Mesenchymal stem cell (in vitro differentiated cells and primary cell): ENCODE measurements around the gene MYO1D.

Source experiments
- DNase-seq: peaks from one replicate; pipeline ENCODE4 v3.0.0-alpha.2; 2013
- H2AFZ ChIP-seq: one replicate; pipeline ENCODE4 v1.6.1; 2013; ENCODE audit warnings: low read depth, mild to moderate bottlenecking, control low read depth, inconsistent platforms, low read length, moderate library complexity
- H2AK5ac ChIP-seq: 2 replicates; pipeline ENCODE4 v1.6.1; 2013; ENCODE audit warnings: low read length, moderate library complexity, mild to moderate bottlenecking, inconsistent platforms; ENCODE audit not compliant: severe bottlenecking
- H2BK120ac ChIP-seq: one replicate; pipeline ENCODE4 v1.6.1; 2013; ENCODE audit warnings: low read depth, mild to moderate bottlenecking, inconsistent platforms, low read length, moderate library complexity
- H2BK12ac ChIP-seq, 2 experiments: one replicate each; pipeline ENCODE4 v1.6.1; 2013; ENCODE audit warnings: inconsistent platforms in 2 of 2, low read length in 2 of 2, mild to moderate bottlenecking in 2 of 2, moderate library complexity in 2 of 2, control low read depth in 1 of 2
- H2BK15ac ChIP-seq: one replicate; pipeline ENCODE4 v1.6.1; 2013; ENCODE audit warnings: mild to moderate bottlenecking, low read depth, inconsistent platforms; ENCODE audit not compliant: poor library complexity, severe bottlenecking
- H2BK5ac ChIP-seq: 2 replicates; pipeline ENCODE4 v1.6.1; 2013; ENCODE audit warnings: low read depth, mild to moderate bottlenecking, low read length, control low read depth, inconsistent platforms; ENCODE audit not compliant: poor library complexity, severe bottlenecking
- H3K14ac ChIP-seq, 2 experiments: one replicate each; pipeline ENCODE4 v1.6.1; 2013; ENCODE audit warnings: inconsistent platforms in 2 of 2, low read length in 2 of 2, control low read depth in 1 of 2, mild to moderate bottlenecking in 1 of 2, moderate library complexity in 1 of 2
- H3K18ac ChIP-seq, 2 experiments: one replicate each; pipeline ENCODE4 v1.6.1; 2013; ENCODE audit warnings: inconsistent platforms in 2 of 2, low read length in 2 of 2, control low read depth in 1 of 2, low read depth in 1 of 2, mild to moderate bottlenecking in 1 of 2
- H3K23ac ChIP-seq, 2 experiments: one replicate each; pipeline ENCODE4 v1.6.1; 2013; ENCODE audit warnings: inconsistent platforms in 2 of 2, low read length in 2 of 2, mild to moderate bottlenecking in 2 of 2, moderate library complexity in 2 of 2, control low read depth in 1 of 2
- H3K27ac ChIP-seq: 2 replicates; pipeline ENCODE4 v1.5.1; 2013; ENCODE audit warnings: mild to moderate bottlenecking, moderate library complexity, low read length, control low read depth, inconsistent platforms; ENCODE audit not compliant: poor library complexity, severe bottlenecking
- H3K27me3 ChIP-seq, 2 experiments: 2 replicates each; pipeline versions ENCODE4 v1.6.1 to v1.7.0; 2013; ENCODE audit warnings: low read length in 2 of 2, mild to moderate bottlenecking in 2 of 2, moderate library complexity in 2 of 2, control low read depth in 1 of 2, inconsistent platforms in 1 of 2; ENCODE audit not compliant: control insufficient read depth in 1 of 2, insufficient read depth in 1 of 2
- H3K36me3 ChIP-seq, 2 experiments: 2 replicates each; pipeline versions ENCODE4 v1.6.1 to v1.7.0; 2013; ENCODE audit warnings: low read length in 2 of 2, control low read depth in 1 of 2, inconsistent platforms in 1 of 2, low read depth in 1 of 2, mild to moderate bottlenecking in 1 of 2; ENCODE audit not compliant: insufficient read depth in 2 of 2, control insufficient read depth in 1 of 2
- H3K4ac ChIP-seq, 2 experiments: one replicate each; pipeline ENCODE4 v1.6.1; 2013; ENCODE audit warnings: inconsistent platforms in 2 of 2, low read length in 2 of 2, mild to moderate bottlenecking in 2 of 2, moderate library complexity in 2 of 2, control low read depth in 1 of 2, low read depth in 1 of 2
- H3K4me1 ChIP-seq: 2 replicates; pipeline ENCODE4 v1.6.1; 2013; ENCODE audit warnings: low read depth, low read length, control low read depth; ENCODE audit not compliant: control insufficient read depth, insufficient read depth
- H3K4me2 ChIP-seq: 2 replicates; pipeline ENCODE4 v1.6.1; 2013; ENCODE audit warnings: low read length, mild to moderate bottlenecking, inconsistent platforms; ENCODE audit not compliant: poor library complexity, severe bottlenecking
- H3K4me3 ChIP-seq, 2 experiments: 2 replicates each; pipeline versions ENCODE4 v1.5.1 to v1.7.0; 2013; ENCODE audit warnings: low read length in 2 of 2, mild to moderate bottlenecking in 2 of 2, control low read depth in 1 of 2, low read depth in 1 of 2; ENCODE audit not compliant: insufficient read depth in 1 of 2
- H3K79me1 ChIP-seq: replicated peaks from 2 replicates; pipeline ENCODE4 v1.6.1; 2013; ENCODE audit warnings: mild to moderate bottlenecking, control low read depth, low read length, inconsistent platforms; ENCODE audit not compliant: poor library complexity, severe bottlenecking
- H3K9ac ChIP-seq: 2 replicates; pipeline ENCODE4 v1.7.0; 2013; ENCODE audit warnings: mild to moderate bottlenecking, low read length, moderate library complexity
- H3K9me3 ChIP-seq: 2 replicates; pipeline ENCODE4 v1.7.0; 2013; ENCODE audit warnings: mild to moderate bottlenecking, low read length; ENCODE audit not compliant: control insufficient read depth
- H4K8ac ChIP-seq: one replicate; pipeline ENCODE4 v1.6.1; 2013; ENCODE audit warnings: inconsistent platforms, mild to moderate bottlenecking, low read length, moderate library complexity
- H4K91ac ChIP-seq: one replicate; pipeline ENCODE4 v1.6.1; 2013; ENCODE audit warnings: mild to moderate bottlenecking, low read length, inconsistent platforms
- WGBS: methylation state at CpG from one replicate; pipeline ENCODE4 v1.1.7; 2013; ENCODE audit warnings: mixed read lengths; 5-methylcytosine and 5-hydroxymethylcytosine counted together

The MYO1D gene

DNA sequence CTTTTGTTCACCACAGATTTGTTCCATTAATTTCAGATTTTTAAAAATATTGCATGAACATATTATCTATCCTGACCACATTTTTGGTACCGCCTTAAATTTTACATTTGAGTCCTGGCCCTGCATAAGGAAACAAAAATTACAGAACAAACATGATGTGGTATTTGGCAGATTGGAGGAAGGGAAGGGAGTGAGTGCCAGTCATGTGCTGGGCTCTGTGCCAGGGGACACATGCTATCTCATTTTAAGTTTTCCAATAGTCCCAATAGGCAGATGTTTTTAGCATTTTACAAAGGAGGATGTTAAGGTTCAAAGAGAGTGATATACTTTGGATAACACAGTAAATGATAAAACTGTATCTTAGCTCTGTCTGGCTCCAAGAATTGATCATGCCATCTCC, 205.0 kb downstream of the MYO1D start:
- Histone ChIP-seq H3K23ac (no peak overlapping the region), H3K9ac (no peak overlapping the region), H3K4ac (no peak overlapping the region), H3K4me3 (no peak overlapping the region), H4K8ac (no peak overlapping the region), H3K4me1 (no peaks in the 10 kb centered on the region), H3K27ac (no peak overlapping the region), H2BK15ac (no peak overlapping the region), H3K14ac (no peak overlapping the region), H3K9me3 (peaks cover 3% of the 10 kb centered on the region), H3K18ac (no peak overlapping the region), H2BK12ac (no peak overlapping the region), H2AK5ac (no peak overlapping the region), H3K79me1 (no peaks in the 10 kb centered on the region), H3K4me2 (no peak overlapping the region), H3K27me3 (no peaks in the 10 kb centered on the region), H2AFZ (no peak overlapping the region), H2BK5ac (no peak overlapping the region), H2BK120ac (no peak overlapping the region), H4K91ac (no peak overlapping the region), H3K36me3 (peaks cover 0 to 15% of the 10 kb centered on the region in 2 experiments)
- no peak for DNase-seq
- no CpG with 5 or more reads among the region's 1 CpG for WGBS

DNA sequence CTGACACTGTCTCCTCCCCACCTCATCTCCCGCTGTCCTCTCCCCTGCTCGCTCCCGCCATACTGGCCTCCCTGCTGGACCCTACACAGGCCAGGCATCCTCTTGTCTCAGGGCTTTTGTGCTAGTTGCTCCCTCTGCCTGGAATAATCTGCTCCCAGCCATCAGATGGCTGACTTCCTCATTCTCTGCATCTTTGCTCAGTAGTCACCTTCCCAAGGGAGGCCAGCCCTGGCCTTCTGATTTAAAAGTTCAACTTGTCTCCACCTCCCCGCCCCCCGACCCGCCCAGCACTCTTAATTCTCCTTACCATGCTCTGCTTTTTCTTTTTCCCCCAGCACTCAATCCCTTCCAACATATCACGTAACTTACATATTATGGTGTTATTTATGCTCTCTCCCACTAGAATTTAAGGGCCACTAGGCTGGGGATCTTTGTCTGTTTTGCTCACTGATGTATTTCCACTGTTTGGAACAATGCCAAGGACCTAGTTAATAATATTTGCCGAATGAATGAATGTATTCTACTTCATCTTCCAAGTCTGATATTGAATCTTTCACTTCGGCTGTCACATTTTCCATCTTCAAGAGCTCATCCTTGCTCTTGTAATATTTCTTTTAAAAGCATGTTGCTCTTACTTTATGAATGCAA, 211.9 kb downstream of the MYO1D start:
- Histone ChIP-seq H2BK12ac (no peak overlapping the region), H3K23ac (no peak overlapping the region), H3K36me3 (peaks cover 0 to 9% of the 10 kb centered on the region in 2 experiments), H3K4me3 (no peak overlapping the region), H3K27ac (no peak overlapping the region), H3K4me2 (no peak overlapping the region), H3K79me1 (no peaks in the 10 kb centered on the region), H4K8ac (no peak overlapping the region), H3K27me3 (no peaks in the 10 kb centered on the region), H3K9me3 (no peaks in the 10 kb centered on the region), H2BK5ac (no peak overlapping the region), H3K9ac (no peak overlapping the region), H3K14ac (no peak overlapping the region), H3K4ac (no peak overlapping the region), H2AK5ac (no peak overlapping the region), H4K91ac (no peak overlapping the region), H2BK15ac (no peak overlapping the region), H3K18ac (no peak overlapping the region), H2AFZ (no peak overlapping the region), H2BK120ac (no peak overlapping the region), H3K4me1 (no peaks in the 10 kb centered on the region)
- 95% methylated on average over 7 of the region's 9 CpGs for WGBS
- DNase-seq, result no peak

DNA sequence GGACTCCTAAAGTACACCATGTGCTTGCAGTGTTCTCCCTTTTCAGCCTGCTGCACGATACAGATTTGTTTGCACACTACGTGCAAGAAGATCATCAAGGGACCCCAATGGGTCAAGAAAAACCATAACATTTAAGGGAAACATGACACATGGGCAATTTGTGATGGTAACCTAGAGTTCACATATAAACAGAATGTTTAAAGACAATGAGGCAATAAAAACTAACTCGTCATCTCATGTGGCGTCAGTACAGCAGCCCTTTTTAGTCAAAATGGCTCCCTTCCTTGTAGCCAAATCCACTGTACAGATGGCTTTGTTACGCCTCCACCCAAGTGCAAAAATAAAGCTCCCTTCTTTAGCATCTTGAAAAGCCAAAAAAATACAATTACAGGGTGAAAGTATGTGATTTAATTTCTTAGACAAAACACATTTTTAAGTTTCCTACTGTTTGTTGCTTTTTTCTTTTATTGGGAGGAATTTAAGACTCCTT, 216.4 kb downstream of the MYO1D start:
- H3K4me3 ChIP-seq, result no peak overlapping the region
- H3K27ac ChIP-seq, result no peak overlapping the region
- no peak overlapping the region for H2BK12ac ChIP-seq
- no peak overlapping the region for H2BK15ac ChIP-seq
- H3K4me2 ChIP-seq, result no peak overlapping the region
- H3K18ac ChIP-seq, result no peak overlapping the region
- H3K4me1 ChIP-seq, result no peaks in the 10 kb centered on the region
- H2AK5ac ChIP-seq, result no peak overlapping the region
- no peak overlapping the region for H4K91ac ChIP-seq
- no peak overlapping the region for H3K14ac ChIP-seq
- peaks cover 0 to 42% of the 10 kb centered on the region in 2 experiments for H3K36me3 ChIP-seq
- no peak for DNase-seq
- no peak overlapping the region for H3K9ac ChIP-seq
- no peak overlapping the region for H4K8ac ChIP-seq
- no peak overlapping the region for H2BK120ac ChIP-seq
- no peak overlapping the region for H2AFZ ChIP-seq
- no peak overlapping the region for H3K23ac ChIP-seq
- no peaks in the 10 kb centered on the region for H3K79me1 ChIP-seq
- 75% methylated on average over 4 of the region's 5 CpGs for WGBS
- no peak overlapping the region for H3K4ac ChIP-seq
- no peaks in the 10 kb centered on the region for H3K9me3 ChIP-seq
- H2BK5ac ChIP-seq, result no peak overlapping the region
- H3K27me3 ChIP-seq, result no peaks in the 10 kb centered on the region

DNA sequence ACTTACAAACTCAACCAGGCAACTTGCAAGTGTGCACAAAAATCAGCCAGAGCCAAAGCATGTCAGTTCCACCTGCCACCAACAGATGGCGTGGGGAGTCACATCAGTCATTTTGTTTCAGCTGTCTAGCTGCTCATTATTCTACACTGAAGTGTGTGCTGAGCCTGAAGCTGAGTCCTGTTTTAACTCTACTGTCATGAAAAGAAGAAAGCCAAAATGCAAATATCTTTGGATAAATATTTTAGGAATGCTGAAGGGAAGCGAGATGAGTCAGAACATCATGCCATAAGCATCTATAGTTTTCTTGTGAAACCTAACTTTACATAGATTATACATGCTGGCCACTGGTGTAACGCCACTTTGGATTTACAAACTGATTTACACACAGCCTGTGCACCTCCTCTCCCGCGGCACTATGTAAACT, 217.5 kb downstream of the MYO1D start:
- H3K4ac ChIP-seq, result no peak overlapping the region
- H2BK12ac ChIP-seq, result no peak overlapping the region
- H3K9me3 ChIP-seq, result no peaks in the 10 kb centered on the region
- no peak overlapping the region for H4K91ac ChIP-seq
- H4K8ac ChIP-seq, result no peak overlapping the region
- H3K18ac ChIP-seq, result no peak overlapping the region
- H2BK120ac ChIP-seq, result no peak overlapping the region
- no peaks in the 10 kb centered on the region for H3K27me3 ChIP-seq
- H3K27ac ChIP-seq, result no peak overlapping the region
- H2AK5ac ChIP-seq, result no peak overlapping the region
- whole genome bisulfite sequencing, result 64% methylated on average over 4 of the region's 5 CpGs
- DNase-seq, result peak; percentile 58
- H3K4me2 ChIP-seq, result no peak overlapping the region
- H2BK5ac ChIP-seq, result no peak overlapping the region
- H3K23ac ChIP-seq, result no peak overlapping the region
- H2BK15ac ChIP-seq, result no peak overlapping the region
- H3K36me3 ChIP-seq, result peaks cover 0 to 50% of the 10 kb centered on the region in 2 experiments
- H3K4me3 ChIP-seq, result no peak overlapping the region
- H3K4me1 ChIP-seq, result no peaks in the 10 kb centered on the region
- H2AFZ ChIP-seq, result no peak overlapping the region
- H3K9ac ChIP-seq, result no peak overlapping the region
- no peaks in the 10 kb centered on the region for H3K79me1 ChIP-seq
- no peak overlapping the region for H3K14ac ChIP-seq
